Caki2 (cell line): ENCODE data around the gene SMYD3. TPM values are rescaled to one million over a fixed set of nuclear protein-coding genes. Genes with fewer than 3 reads are reported as not detected.

Experiments
- DNase-seq: peaks from one replicate; pipeline ENCODE4 v3.0.0-alpha.2; 2015; ENCODE audit warnings: low read depth
- in situ Hi-C: cut with HindIII; loops from 2 replicates; pipeline ENCODE4 v1.10.0; 2016; ENCODE audit warnings: low sequenced_read_pairs, low pct_unique_long_range_greater_than_20kb, mixed read lengths
- total RNA-seq: library from RNA; depleted of rRNA; stranded (reverse); fragments of >200 nt; shearing (Covaris generic); gene quantifications from 2 replicates; pipeline ENCODE4 v1.2.3, GENCODE V29; 2014; ENCODE audit warnings: low replicate concordance

The SMYD3 gene
- total RNA-seq, 1 experiment from 2014 or later = 47.7 TPM

- DNase-seq = no peak
- in situ Hi-C loops = no loop called here
Observed at GRCh38 chr1:246434335-246434734, 72.7 kb downstream of the SMYD3 start.

GRCh38 chr1:246428542-246429308, 78.4 kb downstream of the SMYD3 start:
- in situ Hi-C loops = no loop called here
- peak; percentile 37 for DNase-seq

- in situ Hi-C loops = no loop called here
- no peak for DNase-seq
Observed at GRCh38 chr1:246427611-246428010, 79.5 kb downstream of the SMYD3 start.

- in situ Hi-C loops = no loop called here
Observed at GRCh38 chr1:246425895-246426294, 81.2 kb downstream of the SMYD3 start.

GRCh38 chr1:246425139-246425794, 81.8 kb downstream of the SMYD3 start:
- DNase-seq = no peak
- in situ Hi-C loops = no loop called here

More at GRCh38 chr1:246425895-246426294, 81.2 kb downstream of the SMYD3 start:
- no peak for DNase-seq

GRCh38 chr1:246420300-246420699, 86.8 kb downstream of the SMYD3 start:
- in situ Hi-C loops = no loop called here
- DNase-seq = no peak

GRCh38 chr1:246418565-246419312, 88.3 kb downstream of the SMYD3 start:
- in situ Hi-C loops = no loop called here
- DNase-seq = no peak

- in situ Hi-C loops = no loop called here
- DNase-seq = no peak
Observed at GRCh38 chr1:246417813-246418564, 89.1 kb downstream of the SMYD3 start.

GRCh38 chr1:246417152-246417812, 89.8 kb downstream of the SMYD3 start:
- in situ Hi-C loops = no loop called here
- no peak for DNase-seq

- in situ Hi-C loops = no loop called here
- DNase-seq = no peak
Observed at GRCh38 chr1:246416261-246416660, 90.8 kb downstream of the SMYD3 start.

- in situ Hi-C loops = no loop called here
- no peak for DNase-seq
Observed at GRCh38 chr1:246415028-246415427, 92.1 kb downstream of the SMYD3 start.

GRCh38 chr1:246413430-246413829, 93.6 kb downstream of the SMYD3 start:
- in situ Hi-C loops = no loop called here
- no peak for DNase-seq

- in situ Hi-C loops = no loop called here
- no peak for DNase-seq
Observed at GRCh38 chr1:246404078-246404477, 103.0 kb downstream of the SMYD3 start.

GRCh38 chr1:246398126-246398813, 108.8 kb downstream of the SMYD3 start:
- in situ Hi-C loops = no loop called here

GRCh38 chr1:246397046-246397445, 110.0 kb downstream of the SMYD3 start:
- no peak for DNase-seq
- in situ Hi-C loops = no loop called here

More at GRCh38 chr1:246398126-246398813, 108.8 kb downstream of the SMYD3 start:
- DNase-seq = no peak

- in situ Hi-C loops = no loop called here
- no peak for DNase-seq
Observed at GRCh38 chr1:246396322-246396721, 110.8 kb downstream of the SMYD3 start.

GRCh38 chr1:246394121-246394520, 113.0 kb downstream of the SMYD3 start:
- no peak for DNase-seq
- in situ Hi-C loops = no loop called here
